Peyer's patch (tissue), 4 donors: ENCODE results near the gene TMCC1.

Experiments used
- POLR2A ChIP-seq, 2 donors: fragments of 450-650 bp; IDR thresholded peaks; one replicate each; pipeline ENCODE4 v1.5.1; 2017; ENCODE audit warnings: antibody characterized with exemption in 2 of 2, mild to moderate bottlenecking in 2 of 2, moderate library complexity in 2 of 2
- TF ChIP-seq, protein P1 (sequence below), 6 experiments: fragments of 450-650 bp in 4 of 6; fragments of 200-600 bp in 2 of 6; sonication (generic) in 1 of 6; IDR thresholded peaks; one replicate each; pipeline ENCODE4 v1.5.1; 2017 to 2019; ENCODE audit warnings: antibody characterized with exemption in 6 of 6, mild to moderate bottlenecking in 3 of 6, moderate library complexity in 1 of 6

DNA sequence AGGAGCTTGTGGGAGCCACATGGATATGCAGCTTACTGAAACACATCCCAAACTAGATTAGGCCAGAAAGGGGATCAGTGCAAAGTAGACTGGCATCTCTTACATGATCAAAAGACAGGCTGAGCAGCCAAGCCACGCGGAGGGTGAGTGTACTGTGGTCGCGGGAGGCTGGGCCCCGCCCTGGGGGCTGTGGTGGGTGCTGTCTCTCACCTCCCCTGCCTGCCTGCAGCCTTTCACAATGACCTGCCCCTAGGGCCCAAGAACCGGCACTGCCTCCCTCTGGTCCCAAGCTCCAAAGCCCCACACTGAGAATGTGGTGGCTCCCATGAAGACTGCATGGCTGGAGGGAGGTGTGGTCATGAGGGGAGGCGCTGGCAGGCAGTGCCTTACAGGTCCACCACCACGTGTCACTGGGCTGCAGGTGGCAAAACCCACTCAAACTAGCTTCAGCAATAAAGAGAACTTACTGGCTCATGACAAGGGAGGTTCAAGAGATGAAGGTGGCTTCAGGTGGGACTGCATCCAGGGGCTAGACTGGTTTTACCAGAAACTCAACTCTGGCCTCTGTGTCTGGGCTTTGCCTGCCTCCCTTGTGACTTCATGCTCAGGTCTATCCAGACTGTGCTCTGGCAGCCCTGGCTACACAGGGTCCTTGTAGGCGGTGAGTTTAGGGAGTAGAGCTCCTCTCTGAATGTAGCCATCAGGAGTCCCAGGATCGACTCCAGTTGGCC, 259.6 kb downstream of the TMCC1 start:
- TF ChIP-seq POLR2A (IDR thresholded peaks at IDR 0.05), result no peak
- TF ChIP-seq, protein P1, sequence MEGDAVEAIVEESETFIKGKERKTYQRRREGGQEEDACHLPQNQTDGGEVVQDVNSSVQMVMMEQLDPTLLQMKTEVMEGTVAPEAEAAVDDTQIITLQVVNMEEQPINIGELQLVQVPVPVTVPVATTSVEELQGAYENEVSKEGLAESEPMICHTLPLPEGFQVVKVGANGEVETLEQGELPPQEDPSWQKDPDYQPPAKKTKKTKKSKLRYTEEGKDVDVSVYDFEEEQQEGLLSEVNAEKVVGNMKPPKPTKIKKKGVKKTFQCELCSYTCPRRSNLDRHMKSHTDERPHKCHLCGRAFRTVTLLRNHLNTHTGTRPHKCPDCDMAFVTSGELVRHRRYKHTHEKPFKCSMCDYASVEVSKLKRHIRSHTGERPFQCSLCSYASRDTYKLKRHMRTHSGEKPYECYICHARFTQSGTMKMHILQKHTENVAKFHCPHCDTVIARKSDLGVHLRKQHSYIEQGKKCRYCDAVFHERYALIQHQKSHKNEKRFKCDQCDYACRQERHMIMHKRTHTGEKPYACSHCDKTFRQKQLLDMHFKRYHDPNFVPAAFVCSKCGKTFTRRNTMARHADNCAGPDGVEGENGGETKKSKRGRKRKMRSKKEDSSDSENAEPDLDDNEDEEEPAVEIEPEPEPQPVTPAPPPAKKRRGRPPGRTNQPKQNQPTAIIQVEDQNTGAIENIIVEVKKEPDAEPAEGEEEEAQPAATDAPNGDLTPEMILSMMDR (IDR thresholded peaks at IDR 0.05), result no peak
